SK-N-SH (cell line): ENCODE results near the gene MAP3K4. TPM values are rescaled to one million over a fixed set of nuclear protein-coding genes. Genes with fewer than 3 reads are reported as not detected.

Source experiments
- CTCF ChIA-PET: fragments of 300-600, 350-600 bp; formaldehyde crosslinking; extraction: SDS; loops from one replicate; lab custom pipeline; 2021; lab: Yijun Ruan, JAX
- POLR2A ChIA-PET: fragments of 350-600 bp; sonication (Branson Sonifier 250); formaldehyde crosslinking; extraction: SDS; loops from one replicate; lab custom pipeline; 2020; ENCODE audit warnings: antibody characterized with exemption, inconsistent platforms; lab: Yijun Ruan, JAX
- DNase-seq: peaks from one replicate; pipeline ENCODE4 v3.0.0; 2012
- H2AFZ ChIP-seq: fragments of 200-600 bp; sonication (generic); 2 replicates; pipeline ENCODE4 v1.8.1; 2016; ENCODE audit warnings: antibody characterized with exemption, mild to moderate bottlenecking, low read depth
- H3F3A ChIP-seq: fragments of 200-600 bp; sonication (generic); replicated peaks from 2 replicates; pipeline ENCODE3; 2016; ENCODE audit warnings: antibody characterized with exemption, mild to moderate bottlenecking; ENCODE audit not compliant: insufficient read depth
- H3K27ac ChIP-seq, 2 experiments: fragments of 200-500 bp in 1 of 2; fragments of 200-600 bp in 1 of 2; sonication (Bioruptor generic) in 1 of 2; sonication (generic), shearing (Covaris generic) in 1 of 2; 2 replicates each; pipeline versions ENCODE4 v1.5.1 to v1.6.1; 2014 to 2016; ENCODE audit warnings: low read depth in 2 of 2, inconsistent platforms in 1 of 2, low read length in 1 of 2, mild to moderate bottlenecking in 1 of 2, mixed read lengths in 1 of 2
- H3K27me3 ChIP-seq: fragments of 200-600 bp; sonication (generic), shearing (Covaris generic); 2 replicates; pipeline ENCODE4 v1.6.1; 2016; ENCODE audit warnings: mixed run types; ENCODE audit not compliant: insufficient read depth
- H3K36me3 ChIP-seq, 2 experiments: fragments of 200-500 bp in 1 of 2; fragments of 200-600 bp in 1 of 2; sonication (Bioruptor generic) in 1 of 2; sonication (generic) in 1 of 2; replicated peaks in 1 of 2; 2 replicates each; pipeline versions ENCODE3 to v1.5.1; 2014 to 2016; ENCODE audit warnings: low read length in 1 of 2, mild to moderate bottlenecking in 1 of 2; ENCODE audit not compliant: insufficient read depth in 2 of 2, control insufficient read depth in 1 of 2
- H3K4me1 ChIP-seq, 2 experiments: fragments of 200-500 bp in 1 of 2; fragments of 200-600 bp in 1 of 2; sonication (Bioruptor generic) in 1 of 2; sonication (generic), shearing (Covaris generic) in 1 of 2; 2 replicates each; pipeline versions ENCODE4 v1.5.1 to v1.6.1; 2014 to 2016; ENCODE audit warnings: low read depth in 1 of 2, low read length in 1 of 2, mixed run types in 1 of 2; ENCODE audit not compliant: insufficient read depth in 2 of 2, control insufficient read depth in 1 of 2
- H3K4me2 ChIP-seq: fragments of 200-600 bp; sonication (generic), shearing (Covaris generic); 2 replicates; pipeline ENCODE4 v1.6.1; 2017; ENCODE audit warnings: mixed run types
- H3K4me3 ChIP-seq, 2 experiments: fragments of 200-500 bp in 1 of 2; fragments of 200-600 bp in 1 of 2; sonication (Bioruptor generic) in 1 of 2; sonication (generic), shearing (Covaris generic) in 1 of 2; 2 replicates each; pipeline versions ENCODE4 v1.5.1 to v1.8.1; 2014 to 2016; ENCODE audit warnings: low read depth in 2 of 2, inconsistent platforms in 1 of 2, low read length in 1 of 2, mild to moderate bottlenecking in 1 of 2, mixed read lengths in 1 of 2, moderate library complexity in 1 of 2
- H3K79me2 ChIP-seq: fragments of 200-600 bp; sonication (generic); 2 replicates; pipeline ENCODE4 v1.8.1; 2017; ENCODE audit warnings: mild to moderate bottlenecking; ENCODE audit not compliant: insufficient read depth
- H3K9ac ChIP-seq: fragments of 200-600 bp; sonication (generic); 2 replicates; pipeline ENCODE4 v1.6.1; 2017; ENCODE audit warnings: mixed run types
- H3K9me2 ChIP-seq: fragments of 200-600 bp; sonication (generic); 2 replicates; pipeline ENCODE4 v1.6.1; 2017; ENCODE audit warnings: mixed run types
- H3K9me3 ChIP-seq: fragments of 200-600 bp; sonication (generic); 2 replicates; pipeline ENCODE4 v1.6.1; 2017; ENCODE audit warnings: mixed run types, mild to moderate bottlenecking, moderate library complexity
- H4K20me1 ChIP-seq: fragments of 200-600 bp; sonication (generic); 2 replicates; pipeline ENCODE4 v1.6.1; 2017; ENCODE audit warnings: mild to moderate bottlenecking, mixed run types; ENCODE audit not compliant: insufficient read depth
- ELF1 ChIP-seq: IDR thresholded peaks from 2 replicates; pipeline ENCODE4 v1.4.0; 2012
- EZH2phosphoT487 ChIP-seq: fragments of 200-600 bp; sonication (generic); IDR thresholded peaks from 2 replicates; pipeline ENCODE4 v1.6.1; 2017; ENCODE audit warnings: low read depth, mixed run types, mild to moderate bottlenecking, antibody characterized with exemption, moderate library complexity, borderline replicate concordance
- FOXJ3 ChIP-seq: sonication (generic); formaldehyde crosslinking; IDR thresholded peaks from 2 replicates; pipeline ENCODE4 v1.5.1; 2020; ENCODE audit warnings: mild to moderate bottlenecking, missing genetic modification reagents
- GABPA ChIP-seq: IDR thresholded peaks from 2 replicates; pipeline ENCODE4 v1.4.0; 2012; ENCODE audit warnings: low read depth, mild to moderate bottlenecking
- GATA2 ChIP-seq: sonication (generic); formaldehyde crosslinking; IDR thresholded peaks from 2 replicates; pipeline ENCODE4 v1.5.0; 2020; ENCODE audit warnings: mild to moderate bottlenecking, missing genetic modification reagents
- JUND ChIP-seq: IDR thresholded peaks from 2 replicates; pipeline ENCODE4 v1.4.0; 2012
- MEF2A ChIP-seq: IDR thresholded peaks from 2 replicates; pipeline ENCODE4 v1.4.0; 2012; ENCODE audit warnings: low read depth, borderline replicate concordance
- NRF1 ChIP-seq: IDR thresholded peaks from 2 replicates; pipeline ENCODE4 v1.6.1; 2012; ENCODE audit warnings: low read depth, mild to moderate bottlenecking, low read length
- PBX3 ChIP-seq: IDR thresholded peaks from 2 replicates; pipeline ENCODE4; 2012
- POLR2AphosphoS5 ChIP-seq: IDR thresholded peaks from 2 replicates; pipeline ENCODE4 v1.6.1; 2012; ENCODE audit warnings: low read depth, low read length
- RXRA ChIP-seq: IDR thresholded peaks from 2 replicates; pipeline ENCODE4 v1.4.0; 2012; ENCODE audit warnings: low read depth, mild to moderate bottlenecking, borderline replicate concordance
- TAF1 ChIP-seq: IDR thresholded peaks from 2 replicates; pipeline ENCODE4 v1.6.1; 2012; ENCODE audit warnings: low read depth, mild to moderate bottlenecking, low read length, moderate library complexity, borderline replicate concordance
- TCF12 ChIP-seq: IDR thresholded peaks from 2 replicates; pipeline ENCODE4 v1.4.0; 2012
- TEAD4 ChIP-seq: IDR thresholded peaks from 2 replicates; pipeline ENCODE4 v1.4.0; 2012; ENCODE audit warnings: mild to moderate bottlenecking, borderline replicate concordance; ENCODE audit not compliant: insufficient read depth
- USF1 ChIP-seq: IDR thresholded peaks from 2 replicates; pipeline ENCODE4 v1.4.0; 2012; ENCODE audit warnings: low read depth, borderline replicate concordance
- ZBTB33 ChIP-seq: IDR thresholded peaks from 2 replicates; pipeline ENCODE4 v1.4.0; 2012; ENCODE audit warnings: low read depth, borderline replicate concordance
- WGBS: methylation state at CpG from one replicate; pipeline ENCODE4 v1.1.6; 2017; ENCODE audit warnings: low lambda C conversion rate; 5-methylcytosine and 5-hydroxymethylcytosine counted together
- polyA plus RNA-seq, 3 experiments: library from polyadenylated mRNA; depleted of rRNA; stranded (reverse); fragments of >200 nt; gene quantifications; 2 replicates each; pipeline ENCODE4 v1.2.3, GENCODE V29; 2012

The MAP3K4 gene
- polyA plus RNA-seq, 1 of the 3 experiments (the other 2 are of a cell fraction) = 6.8 TPM

- Histone ChIP-seq H3K79me2 (no peaks in the 10 kb centered on the region), H3K4me1 (peaks cover 0 to 14% of the 10 kb centered on the region in 2 experiments; a peak in 2 of 4 replicates), H3K9me3 (no peaks in the 10 kb centered on the region), H3K36me3 (no peaks in the 10 kb centered on the region), H3K27ac (peak overlapping the region; percentile 61 to 82; a peak in 3 of 4 replicates), H3K27me3 (no peaks in the 10 kb centered on the region), H4K20me1 (no peaks in the 10 kb centered on the region), H3F3A (peaks cover 5% of the 10 kb centered on the region), H3K9ac (no peak overlapping the region), H3K9me2 (no peaks in the 10 kb centered on the region), H3K4me3 (no peak overlapping the region), H2AFZ (no peak overlapping the region)
- 76% methylated on average over 10 of the region's 11 CpGs for WGBS
- ChIA-PET CTCF (interaction anchor here (1.0 to 3.1 kb wide), 3 partner anchors 19 to 397 kb away, joined by 3 to 11 read pairs (median 3); no protein-coding TSS in a partner anchor), POLR2A (no interaction called here)
- peak; percentile 51 for DNase-seq
- TF ChIP-seq GATA2 (CRISPR knock-in tag) = 0 out of 2 replicates have a peak, but pooled peaks have one; percentile 3
- TF ChIP-seq PBX3 = no peak
- TF ChIP-seq, all 33 proteins: peak for 1
- H3K4me2 ChIP-seq = no peak overlapping the region
Observed at GRCh38 chr6:160973311-160974250, 18.0 kb upstream of the MAP3K4 start.

GRCh38 chr6:160974304-160974771, 17.2 kb upstream of the MAP3K4 start:
- Histone ChIP-seq H3K4me1 (peaks cover 0 to 14% of the 10 kb centered on the region in 2 experiments; a peak in 2 of 4 replicates), H3K9me2 (no peaks in the 10 kb centered on the region), H3K27me3 (no peaks in the 10 kb centered on the region), H3F3A (peaks cover 5% of the 10 kb centered on the region), H3K4me2 (no peak overlapping the region; the same call in 1 of the 2 replicates), H3K79me2 (no peaks in the 10 kb centered on the region), H4K20me1 (no peaks in the 10 kb centered on the region), H3K9ac (no peak overlapping the region), H3K9me3 (no peaks in the 10 kb centered on the region), H2AFZ (peak overlapping the region; percentile 26; the same call in 1 of the 2 replicates), H3K27ac (peak overlapping the region; percentile 68 to 82; a peak in 3 of 4 replicates), H3K36me3 (no peaks in the 10 kb centered on the region), H3K4me3 (no peak overlapping the region)
- CTCF ChIA-PET = interaction anchor here (1.3 to 3.1 kb wide), 2 partner anchors 43 to 397 kb away, joined by 3 to 11 read pairs; no protein-coding TSS in a partner anchor
- DNase-seq = no peak
- 56% methylated on average over 9 of the region's 9 CpGs for WGBS
- POLR2A ChIA-PET = no interaction called here
- TF ChIP-seq JUND (peak; percentile 65; the same call in 1 of the 2 replicates), MEF2A (no peak), TEAD4 (no peak), PBX3 (peak; percentile 89), TCF12 (peak; percentile 94), GABPA (no peak), RXRA (peak; percentile 67; the same call in 1 of the 2 replicates), POLR2AphosphoS5 (0 out of 2 replicates have a peak, but pooled peaks have one; percentile 33), TAF1 (no peak), ZBTB33 (no peak), ELF1 (no peak), FOXJ3 (CRISPR knock-in tag) (no peak), USF1 (peak; percentile 68), NRF1 (no peak), EZH2phosphoT487 (no peak)
